HUES48 (cell line): ENCODE measurements around the gene CD34.

Experiments used
- H3K27ac ChIP-seq: one replicate; pipeline ENCODE4 v1.7.0; 2013; ENCODE audit warnings: low read depth, low read length, inconsistent platforms
- H3K27me3 ChIP-seq: 2 replicates; pipeline ENCODE4 v1.6.1; 2013; ENCODE audit warnings: mild to moderate bottlenecking, low read length; ENCODE audit not compliant: control insufficient read depth, insufficient read depth
- H3K36me3 ChIP-seq: 2 replicates; pipeline ENCODE4 v1.6.1; 2013; ENCODE audit warnings: low read length; ENCODE audit not compliant: control insufficient read depth, insufficient read depth
- H3K4me1 ChIP-seq: 2 replicates; pipeline ENCODE4 v1.6.1; 2013; ENCODE audit warnings: mild to moderate bottlenecking, low read length; ENCODE audit not compliant: control insufficient read depth, insufficient read depth
- H3K4me3 ChIP-seq: 2 replicates; pipeline ENCODE4 v1.5.1; 2013; ENCODE audit warnings: mild to moderate bottlenecking, low read depth, low read length
- H3K9ac ChIP-seq: 2 replicates; pipeline ENCODE4 v1.6.1; 2013; ENCODE audit warnings: mild to moderate bottlenecking, low read depth, low read length, moderate library complexity
- H3K9me3 ChIP-seq: 2 replicates; pipeline ENCODE4 v1.6.1; 2013; ENCODE audit warnings: low read length; ENCODE audit not compliant: control insufficient read depth, insufficient read depth

The CD34 gene

DNA sequence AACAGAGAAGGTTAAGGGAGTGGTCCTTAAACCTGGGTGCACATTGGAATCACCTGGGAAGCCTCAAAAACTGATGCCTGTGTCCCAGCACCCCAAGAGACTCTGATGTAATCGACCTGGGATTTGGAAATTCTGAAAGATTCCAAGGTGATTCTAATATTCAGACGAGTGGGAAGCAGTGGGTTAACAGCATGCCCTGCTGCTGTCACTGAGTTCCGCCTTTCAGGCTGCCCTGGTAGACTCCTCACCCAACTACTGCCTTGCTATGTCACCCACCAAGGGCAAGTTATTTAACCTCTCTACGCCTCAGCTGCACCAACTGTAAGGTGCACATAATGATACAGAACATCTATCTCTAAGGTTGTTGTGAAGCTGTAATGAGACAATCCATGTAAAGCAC is 59.2 kb downstream of the CD34 start:
- Histone ChIP-seq H3K4me3 (no peak overlapping the region), H3K27ac (no peak overlapping the region), H3K27me3 (no peaks in the 10 kb centered on the region), H3K9me3 (no peaks in the 10 kb centered on the region), H3K36me3 (no peaks in the 10 kb centered on the region), H3K4me1 (no peaks in the 10 kb centered on the region), H3K9ac (no peak overlapping the region)

DNA sequence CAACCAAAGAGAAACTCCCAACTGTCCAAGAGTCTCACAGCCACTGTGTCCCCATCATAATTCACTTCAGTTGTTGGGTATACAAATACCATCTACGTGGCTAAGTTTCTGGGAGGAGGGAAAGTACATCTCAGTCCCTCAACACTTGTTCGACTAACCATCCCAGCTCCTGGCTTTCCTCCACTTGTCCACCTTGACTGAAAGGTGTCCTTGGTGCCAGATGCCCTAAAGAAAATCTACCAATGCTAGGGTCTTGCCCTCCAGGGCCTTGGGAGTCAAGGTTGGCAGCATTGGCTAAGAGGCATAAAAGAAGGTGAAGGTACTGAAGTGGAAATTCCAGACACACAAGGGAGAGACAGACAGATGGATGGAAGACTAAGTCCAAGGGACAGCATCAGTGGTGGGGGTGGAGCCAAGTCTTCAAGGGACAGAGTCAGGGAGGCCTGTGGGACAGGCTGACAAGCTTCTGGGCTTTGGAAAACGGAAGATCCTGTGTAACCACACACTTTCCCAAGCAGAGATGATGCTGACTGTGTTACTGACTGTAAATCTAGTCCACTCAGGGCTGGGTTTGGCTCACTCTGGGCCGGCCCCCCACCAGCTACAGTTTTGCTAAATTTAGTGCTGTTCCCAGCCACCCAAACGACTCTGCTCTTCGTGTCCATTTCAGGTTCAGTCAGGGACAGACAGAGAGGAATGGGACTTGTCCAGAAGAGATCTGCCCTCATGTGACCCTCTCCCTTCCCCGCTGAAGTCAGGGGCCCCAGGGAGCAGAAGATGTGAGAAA is 60.1 kb downstream of the CD34 start:
- no peak overlapping the region for H3K9ac ChIP-seq
- no peak overlapping the region for H3K4me3 ChIP-seq
- H3K36me3 ChIP-seq: no peaks in the 10 kb centered on the region
- H3K27me3 ChIP-seq: no peaks in the 10 kb centered on the region
- H3K9me3 ChIP-seq: no peaks in the 10 kb centered on the region
- H3K27ac ChIP-seq: no peak overlapping the region
- no peaks in the 10 kb centered on the region for H3K4me1 ChIP-seq

- H3K9ac ChIP-seq: no peak overlapping the region
- H3K27me3 ChIP-seq: no peaks in the 10 kb centered on the region
- no peaks in the 10 kb centered on the region for H3K4me1 ChIP-seq
- H3K36me3 ChIP-seq: no peaks in the 10 kb centered on the region
- H3K4me3 ChIP-seq: no peak overlapping the region
- no peak overlapping the region for H3K27ac ChIP-seq
- no peaks in the 10 kb centered on the region for H3K9me3 ChIP-seq
Observed at GRCh38 chr1:207849646-207850045, 61.3 kb downstream of the CD34 start.

DNA sequence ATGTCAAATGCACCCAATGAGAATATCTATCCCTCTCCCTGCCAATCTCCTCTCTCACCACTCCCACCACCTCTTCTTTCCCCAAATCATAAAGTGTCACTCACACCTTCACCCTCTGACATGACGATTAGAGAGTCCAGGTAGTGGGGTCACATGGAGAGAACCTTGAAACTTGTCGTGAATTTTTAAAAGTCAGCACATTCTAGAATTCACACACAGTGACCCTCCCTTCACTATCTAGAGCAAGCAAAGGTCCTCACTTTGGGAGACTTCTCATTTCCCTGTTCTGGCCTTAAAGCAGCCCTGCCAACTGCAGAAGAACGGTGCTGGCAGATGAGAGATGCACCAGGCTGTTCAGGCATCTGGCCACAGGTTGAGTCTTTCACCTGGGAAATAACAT is 61.9 kb downstream of the CD34 start:
- Histone ChIP-seq H3K9ac (no peak overlapping the region), H3K9me3 (no peaks in the 10 kb centered on the region), H3K4me1 (no peaks in the 10 kb centered on the region), H3K27ac (no peak overlapping the region), H3K36me3 (no peaks in the 10 kb centered on the region), H3K4me3 (no peak overlapping the region), H3K27me3 (no peaks in the 10 kb centered on the region)

DNA sequence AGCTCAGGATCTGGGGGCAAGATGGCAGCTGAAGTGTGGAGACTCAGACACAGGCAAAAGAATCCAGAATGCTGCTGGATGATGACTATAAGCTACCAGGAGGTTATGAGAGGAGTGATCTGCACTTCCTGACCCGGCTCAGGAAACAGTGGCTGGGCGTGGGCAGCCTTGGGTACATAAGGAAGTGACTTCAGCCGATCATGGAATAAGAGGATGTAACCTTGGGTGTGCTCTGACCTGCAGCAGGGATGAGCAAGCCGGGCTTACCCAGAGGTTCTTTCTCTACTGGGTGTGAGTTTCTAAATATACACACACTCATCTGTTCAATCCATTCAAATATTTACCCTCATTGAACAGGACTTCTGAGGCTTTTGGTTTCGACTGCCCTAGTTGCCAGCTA is 62.7 kb downstream of the CD34 start:
- H3K27ac ChIP-seq: no peak overlapping the region
- no peak overlapping the region for H3K4me3 ChIP-seq
- no peaks in the 10 kb centered on the region for H3K9me3 ChIP-seq
- no peaks in the 10 kb centered on the region for H3K4me1 ChIP-seq
- H3K27me3 ChIP-seq: no peaks in the 10 kb centered on the region
- H3K36me3 ChIP-seq: no peaks in the 10 kb centered on the region
- H3K9ac ChIP-seq: no peak overlapping the region

DNA sequence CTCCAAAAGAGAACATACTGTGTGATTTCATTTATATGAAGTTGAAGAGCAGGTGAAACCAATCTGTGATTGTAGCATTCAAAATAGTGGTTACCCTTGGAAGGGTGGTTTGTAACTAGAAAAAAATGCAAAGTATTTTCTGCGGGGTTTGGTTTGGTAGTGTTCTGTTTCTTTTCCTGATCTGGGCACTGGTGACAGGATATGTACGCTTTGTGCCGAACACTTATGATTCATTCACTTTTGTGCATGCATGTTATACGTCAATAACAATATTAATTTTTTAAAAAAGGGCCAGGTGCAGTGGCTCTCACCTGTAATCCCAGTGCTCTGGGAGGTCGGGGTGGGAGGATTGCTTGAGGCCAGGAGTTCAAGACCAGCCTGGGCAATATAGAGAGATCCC is 63.8 kb downstream of the CD34 start:
- Histone ChIP-seq H3K36me3 (no peaks in the 10 kb centered on the region), H3K9ac (no peak overlapping the region), H3K9me3 (no peaks in the 10 kb centered on the region), H3K4me1 (no peaks in the 10 kb centered on the region), H3K4me3 (no peak overlapping the region), H3K27me3 (no peaks in the 10 kb centered on the region), H3K27ac (no peak overlapping the region)

DNA sequence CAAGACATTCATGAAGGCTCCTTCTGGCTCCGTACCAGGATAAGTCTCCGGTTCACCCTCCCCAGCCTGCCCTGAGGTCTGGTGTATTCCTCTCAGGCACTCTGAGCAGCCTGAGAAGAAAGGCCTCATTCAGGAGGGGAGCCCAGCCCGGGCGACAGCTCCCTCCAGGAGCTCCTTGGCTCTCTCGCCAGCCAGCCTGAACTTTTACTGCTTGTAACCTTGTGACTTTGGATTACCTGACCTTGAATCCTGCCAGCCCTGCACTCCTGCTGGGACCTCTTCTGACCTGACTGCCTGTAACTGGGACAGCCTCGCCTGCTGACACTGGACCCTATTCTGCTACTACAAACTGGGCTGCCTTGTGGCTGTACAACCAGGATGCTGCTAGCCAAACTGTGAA is 65.8 kb downstream of the CD34 start:
- no peaks in the 10 kb centered on the region for H3K4me1 ChIP-seq
- no peak overlapping the region for H3K4me3 ChIP-seq
- H3K27me3 ChIP-seq: no peaks in the 10 kb centered on the region
- no peaks in the 10 kb centered on the region for H3K36me3 ChIP-seq
- H3K9me3 ChIP-seq: no peaks in the 10 kb centered on the region
- H3K27ac ChIP-seq: no peak overlapping the region
- H3K9ac ChIP-seq: no peak overlapping the region

DNA sequence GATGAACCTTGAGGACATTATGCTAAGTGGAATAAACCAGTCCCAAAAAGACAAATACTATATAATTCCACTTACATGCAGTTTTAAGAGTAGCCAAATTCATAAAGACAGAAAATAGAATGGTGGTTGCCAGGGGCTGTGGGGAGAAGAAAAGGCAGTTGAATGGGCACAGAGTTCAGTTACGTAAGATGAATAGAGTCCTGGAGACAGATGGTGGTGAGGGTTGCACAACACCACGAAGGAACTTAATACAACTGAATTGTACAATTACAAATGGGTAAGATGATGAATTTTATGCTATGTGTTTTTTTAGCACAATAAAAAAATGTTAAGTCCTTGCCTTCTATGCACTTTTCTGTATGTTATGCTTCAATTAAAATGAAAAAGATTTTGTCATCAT is 66.6 kb downstream of the CD34 start:
- no peaks in the 10 kb centered on the region for H3K36me3 ChIP-seq

DNA sequence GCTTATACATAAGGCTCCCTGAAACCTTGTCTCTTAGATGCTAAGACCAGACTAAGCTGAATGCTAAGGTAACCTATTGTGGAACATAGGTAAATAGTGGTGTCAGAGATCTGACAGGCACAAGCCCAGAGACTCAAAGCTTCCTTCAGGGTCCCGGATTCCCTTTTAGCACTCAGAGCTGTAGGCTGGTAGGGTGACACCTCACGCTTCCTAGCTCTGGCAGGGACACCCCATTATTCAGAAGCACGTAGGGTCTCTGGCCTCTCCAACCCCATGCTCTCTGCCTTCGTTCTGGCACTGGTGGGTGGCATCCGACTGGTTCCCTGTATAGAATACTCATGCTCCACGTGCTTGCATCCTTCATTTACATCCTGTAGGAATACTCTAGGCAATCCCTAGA is 68.4 kb downstream of the CD34 start:
- no peak overlapping the region for H3K4me3 ChIP-seq
- no peaks in the 10 kb centered on the region for H3K27me3 ChIP-seq
- H3K9me3 ChIP-seq: no peaks in the 10 kb centered on the region
- H3K4me1 ChIP-seq: no peaks in the 10 kb centered on the region
- no peak overlapping the region for H3K27ac ChIP-seq
- no peaks in the 10 kb centered on the region for H3K36me3 ChIP-seq
- no peak overlapping the region for H3K9ac ChIP-seq

More for the DNA sequence above, 66.6 kb downstream of the CD34 start:
- Histone ChIP-seq H3K27ac (no peak overlapping the region), H3K27me3 (no peaks in the 10 kb centered on the region), H3K9me3 (no peaks in the 10 kb centered on the region), H3K4me3 (no peak overlapping the region), H3K9ac (no peak overlapping the region), H3K4me1 (no peaks in the 10 kb centered on the region)

GRCh38 chr1:207841901-207842300 is 69.0 kb downstream of the CD34 start:
- Histone ChIP-seq H3K4me3 (no peak overlapping the region), H3K36me3 (no peaks in the 10 kb centered on the region), H3K9me3 (no peaks in the 10 kb centered on the region), H3K9ac (no peak overlapping the region), H3K4me1 (no peaks in the 10 kb centered on the region), H3K27ac (no peak overlapping the region), H3K27me3 (no peaks in the 10 kb centered on the region)

- H3K27ac ChIP-seq: no peak overlapping the region
- no peaks in the 10 kb centered on the region for H3K4me1 ChIP-seq
- H3K9me3 ChIP-seq: no peaks in the 10 kb centered on the region
- no peaks in the 10 kb centered on the region for H3K27me3 ChIP-seq
- no peaks in the 10 kb centered on the region for H3K36me3 ChIP-seq
- H3K9ac ChIP-seq: no peak overlapping the region
- no peak overlapping the region for H3K4me3 ChIP-seq
Observed at GRCh38 chr1:207841293-207841692, 69.6 kb downstream of the CD34 start.
